Hematopoietic multipotent progenitor cell treated with erythropoietin and hydrocortisone succinate and interleukin-3 and kit ligand, for 15 days (in vitro differentiated cells): Measurements from ENCODE around the gene PRIM2.
"Not testable (repeated sequence)": the region's sequence is repeated elsewhere in the genome, so short reads cannot be mapped to it uniquely, and the experiment has no call there.

Source experiments
- DNase-seq: peaks from one replicate; pipeline ENCODE4 v3.0.0-alpha.2; 2015; ENCODE audit warnings: low spot score

The PRIM2 gene

DNA sequence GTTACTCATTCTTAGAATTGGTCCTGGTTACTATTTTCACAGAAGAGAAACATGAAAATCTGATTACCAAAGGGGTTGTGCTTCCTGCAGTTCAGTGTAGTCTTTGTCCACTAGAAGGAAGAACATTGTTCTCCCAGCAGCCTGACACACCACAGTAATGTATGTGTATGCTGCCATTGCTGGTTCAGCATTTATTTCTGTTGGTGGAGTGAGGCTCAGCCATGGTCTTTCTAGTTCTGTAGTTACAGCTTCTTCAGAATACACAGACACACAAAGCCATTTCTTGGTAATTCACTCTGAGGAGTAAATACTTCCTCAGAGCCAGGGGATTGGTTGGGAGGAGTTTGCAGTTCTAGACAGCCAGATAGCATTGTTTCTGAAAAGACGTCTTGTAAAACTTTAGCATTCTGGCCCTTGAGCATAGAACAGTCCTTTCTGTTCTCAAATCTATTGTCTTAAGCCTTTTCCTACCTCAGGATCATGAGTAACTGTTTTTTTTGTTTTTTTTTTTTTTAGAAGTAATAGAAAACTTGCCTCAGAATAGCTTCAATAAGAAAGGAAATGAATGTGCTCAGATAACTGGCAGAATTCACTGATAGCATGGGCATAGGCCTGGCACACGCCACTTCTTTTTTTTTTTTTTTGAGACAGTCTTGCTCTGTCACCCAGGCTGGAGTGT lies 128.5 kb downstream of the PRIM2 start:
- DNase-seq = not testable (repeated sequence)

DNA sequence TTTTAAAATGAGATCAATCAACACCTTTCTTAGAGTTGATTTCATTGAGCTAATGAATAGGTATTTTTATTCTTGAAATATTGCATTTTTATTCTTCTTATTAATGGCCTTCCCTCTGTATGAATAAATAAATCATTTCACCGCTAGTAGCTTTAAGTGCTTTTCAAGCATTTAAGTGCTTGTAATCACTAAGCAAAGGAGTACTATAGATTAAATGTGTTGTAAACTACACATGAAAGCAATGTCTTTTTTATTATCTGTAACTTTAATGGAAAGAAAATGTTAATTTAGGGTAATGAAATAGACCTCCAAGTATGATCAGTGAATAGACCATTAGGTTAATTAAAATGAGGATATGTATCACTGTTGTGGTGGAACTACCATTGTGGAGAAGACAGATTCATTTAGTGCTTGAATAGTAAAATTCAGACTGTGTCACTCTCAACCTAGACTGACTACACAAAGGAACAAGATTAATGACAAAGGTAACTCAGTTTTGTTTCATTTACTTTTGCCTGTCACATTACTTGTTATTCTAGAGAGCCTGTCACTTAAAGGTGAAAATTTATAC lies 132.2 kb downstream of the PRIM2 start:
- DNase-seq = not testable (repeated sequence)

DNA sequence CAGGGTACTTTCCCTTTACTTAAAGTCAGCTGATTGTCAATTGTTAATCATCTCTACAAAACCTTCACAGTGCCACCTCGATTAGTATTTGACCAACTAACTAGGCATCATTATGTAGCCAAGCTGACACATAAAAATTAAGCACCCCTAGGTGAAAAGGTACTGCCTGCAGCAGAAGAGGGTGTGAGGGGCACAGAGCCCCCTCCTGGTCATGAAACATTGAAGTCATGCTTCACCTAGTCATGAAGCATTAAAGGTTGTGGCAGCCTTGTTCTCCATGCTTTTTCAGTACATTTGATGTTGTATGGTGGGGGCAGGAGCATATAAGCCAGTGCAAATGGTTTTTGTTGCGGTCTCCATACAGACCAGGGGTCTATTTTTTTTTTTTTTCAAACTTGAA lies 142.4 kb downstream of the PRIM2 start:
- DNase-seq = not testable (repeated sequence)

DNA sequence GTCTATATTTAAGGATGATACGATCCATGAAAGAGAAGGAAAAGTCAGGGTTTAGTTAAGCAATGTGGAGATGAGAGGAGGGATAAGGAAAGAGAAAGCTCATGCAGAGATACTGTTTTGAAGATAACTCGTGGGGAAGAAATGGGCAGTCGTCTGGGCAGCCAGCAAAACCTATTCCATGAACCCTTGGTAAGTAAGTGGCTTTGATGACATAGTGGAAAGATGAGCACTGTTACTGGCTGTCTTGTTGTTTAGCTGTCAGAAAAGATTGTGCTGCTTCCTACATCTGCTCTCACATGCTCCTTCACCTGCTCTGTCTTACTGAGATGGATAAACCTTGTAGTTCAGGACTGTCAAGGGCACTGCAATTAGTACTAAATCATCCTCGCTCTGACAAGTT lies 143.6 kb downstream of the PRIM2 start:
- DNase-seq = not testable (repeated sequence)

DNA sequence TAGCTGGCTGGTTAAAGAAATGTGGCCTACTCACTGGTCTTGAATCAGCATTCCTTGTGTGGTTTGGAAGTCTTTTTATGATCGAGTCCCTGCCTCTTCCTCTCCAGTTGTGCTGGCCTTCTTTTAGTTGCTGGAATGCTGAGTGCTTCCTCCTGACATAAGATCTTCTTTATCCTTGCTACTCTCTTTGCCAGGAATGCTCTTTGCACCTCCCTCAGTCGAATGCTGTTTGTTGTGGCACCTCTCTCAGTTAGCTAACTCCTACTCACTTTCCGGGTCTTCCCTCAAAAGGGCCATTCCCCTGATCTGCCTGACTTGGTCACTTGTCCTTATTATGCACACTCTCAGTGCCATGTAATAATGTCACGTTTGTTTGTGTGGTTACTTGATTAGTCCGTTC lies 146.4 kb downstream of the PRIM2 start:
- not testable (repeated sequence) for DNase-seq

DNA sequence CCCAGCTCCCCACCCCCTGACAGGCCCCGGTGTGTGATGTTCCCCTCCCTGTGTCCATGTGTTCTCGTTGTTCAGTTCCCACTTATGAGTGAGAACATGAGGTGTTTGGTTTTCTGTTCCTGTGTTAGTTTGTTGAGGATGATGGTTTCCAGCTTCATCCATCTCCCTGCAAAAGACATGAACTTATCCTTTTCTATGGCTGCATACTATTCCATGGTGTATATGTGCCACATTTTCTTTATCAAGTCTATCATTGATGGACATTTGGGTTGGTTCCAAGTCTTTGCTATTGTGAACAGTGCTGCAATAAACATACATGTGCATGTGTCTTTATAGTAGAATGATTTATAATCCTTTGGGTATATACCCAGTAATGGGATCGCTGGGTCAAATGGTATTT lies 148.5 kb downstream of the PRIM2 start:
- not testable (repeated sequence) for DNase-seq

DNA sequence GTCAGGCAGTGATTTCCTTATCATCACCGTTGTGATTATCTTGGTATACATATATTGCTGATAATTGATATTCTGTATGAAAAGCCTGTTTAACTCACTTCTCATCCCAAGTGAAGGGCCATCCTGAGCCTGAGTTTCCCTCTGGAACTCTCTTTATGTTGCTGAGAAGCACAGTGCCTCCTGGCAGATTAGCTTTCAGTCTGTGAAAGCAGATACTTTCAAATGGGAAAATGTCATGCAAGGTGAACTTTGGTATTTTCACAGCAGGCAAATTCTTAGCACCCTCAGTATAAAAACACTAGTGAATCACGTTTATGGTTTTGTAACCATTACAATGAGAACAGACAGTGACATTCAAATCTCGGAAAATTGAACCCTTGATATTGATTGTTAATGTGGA lies 151.6 kb downstream of the PRIM2 start:
- no peak for DNase-seq

DNA sequence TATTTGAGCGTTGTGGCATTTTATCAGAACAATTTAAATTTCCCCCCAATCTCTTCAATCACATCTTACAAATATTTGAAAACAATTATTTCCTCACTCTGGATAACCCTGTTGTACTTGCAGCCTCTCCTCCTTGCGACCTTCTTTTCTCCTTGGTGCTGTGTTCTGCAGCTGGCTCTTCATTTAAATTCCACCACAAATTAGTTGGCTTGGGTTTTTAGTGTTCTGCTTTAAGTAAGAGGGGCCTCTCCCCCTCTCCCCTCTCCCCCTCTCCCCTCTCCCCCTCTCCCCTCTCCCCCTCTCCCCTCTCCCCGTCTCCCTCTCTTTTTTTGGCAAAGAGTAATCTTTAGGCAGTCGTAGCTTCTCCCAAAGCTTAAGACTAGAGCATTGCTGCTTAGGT lies 152.7 kb downstream of the PRIM2 start:
- not testable (repeated sequence) for DNase-seq

DNA sequence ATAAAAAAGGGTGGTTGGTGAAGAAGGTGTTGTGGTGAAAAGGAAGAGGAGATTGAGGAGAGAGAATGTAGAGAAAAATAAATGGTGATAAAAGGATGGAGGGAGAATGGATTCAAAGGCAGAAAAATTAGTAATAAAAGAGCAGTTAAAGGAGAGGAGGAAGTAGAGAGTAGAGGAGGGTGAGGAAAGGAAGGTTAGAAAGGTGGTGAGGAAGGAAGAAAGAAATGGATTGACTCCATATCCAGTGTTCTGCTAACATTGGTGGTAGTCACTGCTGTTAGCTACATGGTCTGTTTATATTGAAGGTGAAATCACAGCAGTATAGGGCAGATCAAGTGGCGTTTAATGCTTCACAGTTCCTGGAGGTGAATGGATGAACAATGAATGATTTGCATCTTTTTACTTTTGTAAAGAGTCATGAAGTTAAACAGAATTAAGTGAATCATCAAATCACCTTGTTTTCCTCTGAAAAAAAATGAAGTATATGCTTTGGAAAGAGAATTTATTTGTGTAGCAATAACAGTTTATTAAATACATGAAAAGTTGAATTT lies 154.0 kb downstream of the PRIM2 start:
- DNase-seq = not testable (repeated sequence)

DNA sequence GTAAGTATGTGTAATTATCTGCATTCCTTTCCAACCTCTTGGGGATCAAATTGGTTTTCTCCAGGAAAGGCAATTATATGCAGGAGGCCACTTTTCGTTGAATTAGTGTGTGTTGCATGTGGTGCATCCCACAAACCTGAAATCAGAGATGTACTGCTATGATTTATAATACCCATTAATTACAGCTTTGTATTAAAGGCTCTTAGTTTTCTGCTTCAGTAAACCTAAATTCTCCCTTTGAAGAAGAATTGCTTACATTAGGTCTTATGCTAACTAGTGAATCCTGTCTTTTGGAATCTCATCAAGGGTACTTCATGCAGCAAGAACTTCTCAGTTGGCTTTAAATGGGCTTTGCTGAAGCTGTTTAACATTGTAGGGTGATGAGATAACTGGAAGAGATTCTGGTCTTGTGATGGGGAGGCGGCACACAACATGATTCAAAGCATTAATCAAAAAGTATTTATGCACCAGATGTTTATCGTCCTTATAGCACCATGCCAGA lies 155.5 kb downstream of the PRIM2 start:
- not testable (repeated sequence) for DNase-seq

DNA sequence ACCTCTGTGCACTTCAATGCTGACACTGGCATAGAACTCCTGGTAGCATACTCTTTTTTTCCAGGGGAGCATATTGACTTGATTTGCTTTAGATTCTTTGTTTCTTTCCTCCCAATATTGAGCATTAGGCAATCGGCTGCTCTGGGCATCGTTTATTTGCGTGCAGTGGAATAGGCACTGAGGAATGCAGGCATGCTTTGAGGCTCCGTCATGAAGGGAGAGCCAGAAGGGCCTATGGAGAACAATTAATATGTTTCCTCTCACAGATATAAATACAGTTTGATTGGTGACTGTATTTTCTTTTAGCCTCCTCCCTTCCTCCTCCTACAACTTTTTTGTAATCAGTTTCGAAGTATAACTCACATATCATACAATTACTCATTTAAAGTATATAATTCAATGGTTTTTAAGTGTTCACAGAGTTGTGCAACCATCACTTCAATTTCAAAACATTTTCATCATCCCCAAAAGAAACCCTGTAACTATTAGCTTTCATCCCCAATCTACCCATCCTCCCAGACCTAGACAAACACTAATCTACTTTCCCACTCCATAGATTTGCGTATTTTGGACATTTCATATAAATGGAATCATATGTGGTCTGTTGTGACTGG lies 157.5 kb downstream of the PRIM2 start:
- not testable (repeated sequence) for DNase-seq

DNA sequence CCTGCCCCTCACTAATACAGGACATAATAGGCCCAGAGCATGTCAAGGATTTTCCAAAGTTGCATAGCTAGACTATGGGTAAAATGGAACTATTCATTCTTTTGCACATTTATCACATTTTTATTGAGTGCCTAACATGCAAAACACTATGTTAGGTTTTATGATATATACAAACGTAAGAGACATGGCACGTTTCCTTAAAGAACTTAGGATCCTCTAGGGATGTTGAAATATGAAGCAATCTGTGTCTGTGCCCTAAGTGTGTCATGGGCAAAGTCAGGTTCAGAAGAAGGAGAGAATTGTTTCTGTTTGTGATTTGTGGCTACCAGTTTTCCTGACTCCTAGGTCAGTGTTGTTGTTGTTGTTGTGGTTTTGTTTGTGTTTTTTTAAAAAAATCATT lies 158.2 kb downstream of the PRIM2 start:
- DNase-seq = not testable (repeated sequence)

DNA sequence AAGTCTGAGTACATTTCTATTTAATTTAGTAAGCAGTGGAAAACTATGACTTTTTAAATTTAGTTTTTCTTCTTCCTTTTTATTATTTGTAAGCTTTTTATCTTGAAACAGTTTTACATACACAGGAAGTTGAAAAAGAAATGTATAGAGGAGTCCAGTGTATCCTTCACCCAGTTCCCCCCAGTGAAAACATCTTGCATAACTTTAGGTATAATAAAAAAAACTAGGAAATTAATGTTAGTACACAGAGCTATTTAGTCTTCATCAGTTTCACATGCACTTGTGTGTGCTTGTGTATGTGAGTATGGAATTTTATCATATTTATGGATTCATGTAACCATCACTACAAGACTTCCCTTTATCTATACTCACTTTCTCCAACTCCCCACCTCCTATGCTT lies 162.8 kb downstream of the PRIM2 start:
- not testable (repeated sequence) for DNase-seq

DNA sequence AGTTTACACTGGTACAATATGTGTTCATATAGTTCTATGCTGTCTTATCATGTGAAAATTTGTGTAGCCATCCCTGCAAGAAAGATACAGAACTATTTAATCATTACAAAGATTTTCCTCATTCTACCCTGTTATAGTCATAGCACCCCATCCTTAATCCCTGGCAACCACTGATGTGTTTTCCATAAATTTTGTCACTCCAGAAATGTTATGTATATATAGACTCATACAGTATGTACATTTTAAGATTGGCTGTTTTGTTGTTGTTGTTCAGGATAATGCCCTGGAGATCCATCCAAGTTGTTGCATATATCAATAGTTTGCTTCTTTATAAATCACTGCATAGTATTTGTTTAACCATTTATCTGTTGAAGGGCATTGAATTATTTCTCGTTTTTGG lies 163.7 kb downstream of the PRIM2 start:
- DNase-seq = not testable (repeated sequence)

DNA sequence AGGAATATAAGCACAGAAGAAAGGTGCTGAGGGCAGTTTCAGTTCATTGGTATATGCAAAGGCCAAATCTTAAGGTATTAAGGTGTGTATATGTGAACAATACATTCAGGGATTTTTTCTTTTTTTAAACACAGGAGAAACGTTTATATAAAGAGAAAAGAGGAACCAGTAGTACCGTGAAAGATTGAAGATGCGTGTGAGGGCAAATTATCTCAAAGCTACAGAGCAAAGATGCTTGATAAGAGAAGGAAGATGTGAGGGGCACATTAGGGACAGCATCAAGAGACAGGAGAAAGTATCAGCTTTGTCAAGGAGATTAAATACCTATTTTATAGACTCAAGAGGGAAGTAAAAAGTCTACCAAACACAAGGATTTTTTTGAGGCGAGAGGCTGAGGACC lies 165.0 kb downstream of the PRIM2 start:
- not testable (repeated sequence) for DNase-seq

DNA sequence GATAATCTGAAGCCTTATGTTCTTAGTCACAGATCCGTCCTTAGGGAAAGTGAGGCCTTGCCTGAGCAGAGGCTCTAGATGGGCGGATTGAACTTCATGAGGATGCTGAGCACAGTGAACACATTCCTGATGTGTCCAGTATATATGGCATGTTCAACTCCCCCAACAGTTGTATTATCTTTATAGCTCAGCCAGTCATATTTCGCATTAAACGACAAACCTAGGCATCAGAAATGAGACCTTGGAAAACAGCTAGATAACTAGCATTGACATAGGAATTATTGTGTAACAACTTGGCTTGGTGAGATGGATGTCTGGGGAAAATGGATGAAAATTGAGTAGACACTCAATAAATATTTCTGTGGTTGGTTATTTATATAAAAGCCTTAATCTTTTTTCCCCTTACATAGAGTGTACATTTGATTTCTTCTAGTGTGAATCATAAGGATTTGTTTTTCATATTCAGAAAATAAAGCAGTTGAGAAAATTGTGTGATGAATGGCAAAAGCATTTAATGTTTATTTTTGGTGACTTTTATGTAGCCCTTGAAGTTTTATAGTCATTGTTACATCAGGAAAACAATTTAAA lies 169.2 kb downstream of the PRIM2 start:
- DNase-seq = not testable (repeated sequence)

DNA sequence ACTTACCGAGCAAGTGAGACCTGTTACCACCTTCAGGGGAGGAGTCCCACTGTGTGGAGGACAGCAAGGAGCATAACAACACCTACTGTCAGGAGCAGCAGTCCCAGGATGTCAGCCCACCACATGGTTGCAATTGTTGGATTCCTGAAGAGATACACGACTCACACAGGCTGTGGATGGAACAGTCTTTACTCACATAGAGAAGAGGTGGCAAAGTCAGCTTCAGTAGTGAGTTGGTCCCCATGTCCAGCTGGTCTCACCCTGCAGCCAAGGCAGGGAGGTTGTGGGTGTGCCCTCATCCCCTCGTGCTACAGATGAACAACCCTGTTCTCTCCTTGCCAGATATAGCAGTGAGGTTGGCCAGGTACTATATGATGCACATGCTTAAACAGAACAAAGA lies 171.1 kb downstream of the PRIM2 start:
- DNase-seq = not testable (repeated sequence)

DNA sequence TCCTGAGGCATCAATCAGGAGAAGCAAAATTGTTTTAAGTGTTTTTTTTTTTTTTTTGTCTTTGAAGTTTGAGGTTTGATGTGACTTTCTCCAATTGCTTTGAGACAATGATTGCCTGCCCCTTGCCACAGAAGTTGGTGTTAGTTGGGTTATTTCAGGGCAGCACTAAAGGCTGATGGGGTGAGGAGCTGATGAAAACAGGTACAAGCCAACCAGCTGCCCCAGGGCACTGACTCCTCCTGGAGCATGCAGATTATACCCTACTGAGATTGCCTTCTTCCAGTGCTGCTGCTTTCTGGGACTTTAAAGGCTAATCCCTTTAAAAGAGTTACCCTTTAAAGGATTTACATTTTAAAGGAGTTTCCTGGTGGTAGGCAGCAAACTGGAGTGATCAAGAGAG lies 172.5 kb downstream of the PRIM2 start:
- DNase-seq = not testable (repeated sequence)

DNA sequence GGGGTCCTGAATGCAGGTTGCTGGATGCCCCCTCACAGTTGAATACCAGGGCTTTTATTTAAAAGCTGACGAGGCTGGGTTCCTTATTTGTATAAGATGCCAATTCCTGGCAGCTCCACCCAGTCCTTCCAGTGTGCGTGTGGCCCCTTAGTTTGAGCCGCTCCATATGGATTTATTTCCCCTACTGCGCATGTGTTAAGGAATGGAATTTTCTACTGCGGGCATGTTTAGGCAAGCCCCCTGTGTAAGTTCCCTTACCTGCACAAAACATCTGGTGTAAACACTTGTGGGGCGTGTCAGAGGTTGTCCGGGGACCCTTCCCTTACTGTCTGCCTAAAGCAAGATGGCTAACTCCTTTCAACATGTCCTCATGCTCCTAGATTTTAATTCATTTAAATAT lies 174.4 kb downstream of the PRIM2 start:
- DNase-seq = not testable (repeated sequence)

DNA sequence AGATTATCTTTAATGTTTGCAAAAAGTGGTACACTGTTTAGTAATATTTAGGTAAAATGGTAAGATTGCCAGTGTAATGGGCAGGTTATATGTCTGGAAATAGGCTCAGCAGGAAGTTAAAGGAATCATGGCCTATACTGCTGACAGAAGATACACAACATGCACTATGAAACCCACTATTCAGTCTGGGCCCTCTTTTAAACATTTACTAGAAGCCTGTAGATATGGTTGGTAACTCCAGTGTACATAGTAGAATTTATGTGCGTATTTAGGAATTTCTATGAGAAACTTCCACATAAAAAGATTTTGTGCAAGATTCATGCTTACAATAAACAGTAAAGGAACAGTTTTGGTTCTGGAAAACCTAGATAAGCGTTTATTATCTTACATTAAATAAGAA lies 178.8 kb downstream of the PRIM2 start:
- DNase-seq = not testable (repeated sequence)

DNA sequence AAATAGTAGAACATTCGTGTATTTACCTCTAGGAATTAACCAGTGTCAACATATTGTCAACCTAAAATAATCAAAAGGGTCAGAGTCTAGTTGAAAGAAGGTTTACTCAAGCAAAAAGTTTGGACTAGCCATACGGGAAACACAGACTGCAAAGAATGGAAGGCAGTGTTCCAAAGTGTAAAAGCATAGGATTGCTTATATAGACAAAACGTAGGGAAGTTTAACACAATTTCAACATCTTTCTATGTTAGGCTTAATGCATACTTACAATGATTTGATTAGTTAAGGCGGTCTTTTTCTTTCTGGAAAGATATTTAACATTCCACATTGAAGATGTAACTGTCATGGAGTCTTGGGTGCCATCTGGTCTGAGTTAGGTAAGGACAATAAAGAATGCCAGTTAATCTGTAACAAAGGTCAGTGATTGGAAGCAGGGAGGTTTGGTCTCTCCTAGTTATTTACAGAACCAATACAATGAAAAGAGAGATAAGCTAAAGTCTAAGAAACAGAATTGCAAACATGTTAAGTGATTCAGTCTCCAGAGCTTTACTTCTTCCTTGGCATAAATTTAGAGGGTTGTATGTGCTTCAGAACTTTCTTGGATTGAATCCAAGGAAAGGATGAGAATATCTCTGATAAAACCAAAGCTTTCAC lies 183.1 kb downstream of the PRIM2 start:
- not testable (repeated sequence) for DNase-seq

DNA sequence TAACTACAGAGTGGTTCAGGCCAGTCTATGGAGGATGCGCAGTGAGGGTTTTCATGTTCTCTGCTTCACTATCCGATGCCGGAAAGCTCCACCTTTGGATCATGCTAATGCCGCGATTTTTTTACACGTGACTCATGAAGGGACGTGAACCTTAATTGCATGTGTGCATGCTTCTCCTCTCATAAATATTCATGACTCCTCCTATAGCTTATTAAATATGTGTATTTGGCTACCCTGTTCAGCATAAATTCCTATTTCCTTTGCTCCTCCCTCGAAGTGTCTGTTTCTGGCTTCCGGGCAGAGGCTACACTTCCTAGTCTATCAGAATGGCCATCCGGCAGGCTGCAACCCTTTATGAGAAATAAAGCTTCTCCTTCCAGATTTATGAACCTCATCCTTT lies 185.0 kb downstream of the PRIM2 start:
- not testable (repeated sequence) for DNase-seq
